H9 (cell line): Measurements from ENCODE around the gene NRG3. TPM values are rescaled to one million over a fixed set of nuclear protein-coding genes. Genes with fewer than 3 reads are reported as not detected.

Experiments used
- DNase-seq: peaks from one replicate; pipeline ENCODE4 v3.0.0-alpha.2; 2017
- H2AFZ ChIP-seq: one replicate; pipeline ENCODE4 v1.6.1; 2013; ENCODE audit warnings: mild to moderate bottlenecking, low read length, control low read depth, moderate library complexity
- H2AK5ac ChIP-seq: 2 replicates; pipeline ENCODE4 v1.6.1; 2013; ENCODE audit warnings: low read length, control low read depth, mixed read lengths; ENCODE audit not compliant: insufficient read length
- H2BK120ac ChIP-seq: one replicate; pipeline ENCODE4 v1.6.1; 2013; ENCODE audit warnings: low read depth, mild to moderate bottlenecking, low read length, control low read depth, inconsistent platforms; ENCODE audit not compliant: poor library complexity, severe bottlenecking
- H2BK12ac ChIP-seq: 2 replicates; pipeline ENCODE4 v1.6.1; 2013; ENCODE audit warnings: low read length, control low read depth, mixed read lengths, low read depth; ENCODE audit not compliant: insufficient read length
- H2BK15ac ChIP-seq: 2 replicates; pipeline ENCODE4 v1.6.1; 2013; ENCODE audit warnings: low read depth, low read length, control low read depth
- H2BK20ac ChIP-seq: one replicate; pipeline ENCODE4 v1.6.1; 2013; ENCODE audit warnings: low read depth, mild to moderate bottlenecking, low read length, control low read depth, inconsistent platforms; ENCODE audit not compliant: poor library complexity, severe bottlenecking
- H2BK5ac ChIP-seq: 2 replicates; pipeline ENCODE4 v1.6.1; 2013; ENCODE audit warnings: low read length, control low read depth, mixed read lengths; ENCODE audit not compliant: insufficient read length
- H3K14ac ChIP-seq: 2 replicates; pipeline ENCODE4 v1.6.1; 2013; ENCODE audit warnings: low read length, control low read depth; ENCODE audit not compliant: insufficient read depth
- H3K18ac ChIP-seq: 2 replicates; pipeline ENCODE4 v1.6.1; 2013; ENCODE audit warnings: low read depth, mild to moderate bottlenecking, mixed read lengths, low read length, control low read depth; ENCODE audit not compliant: insufficient read length
- H3K23ac ChIP-seq: 2 replicates; pipeline ENCODE4 v1.6.1; 2013; ENCODE audit warnings: low read length, control low read depth, mixed read lengths, low read depth; ENCODE audit not compliant: insufficient read length
- H3K23me2 ChIP-seq: 2 replicates; pipeline ENCODE4 v1.6.1; 2013; ENCODE audit warnings: low read depth, mild to moderate bottlenecking, mixed read lengths, low read length, control low read depth; ENCODE audit not compliant: insufficient read length, poor library complexity, severe bottlenecking
- H3K27ac ChIP-seq: 2 replicates; pipeline ENCODE4 v1.5.1; 2013; ENCODE audit warnings: low read length, control low read depth, mixed read lengths, low read depth; ENCODE audit not compliant: insufficient read length
- H3K27me3 ChIP-seq: 2 replicates; pipeline ENCODE4 v1.6.1; 2013; ENCODE audit warnings: low read length, control low read depth, inconsistent platforms; ENCODE audit not compliant: insufficient read depth
- H3K4ac ChIP-seq: 2 replicates; pipeline ENCODE4 v1.6.1; 2013; ENCODE audit warnings: low read depth, mild to moderate bottlenecking, control low read depth, inconsistent platforms, low read length, moderate library complexity
- H3K4me1 ChIP-seq: 2 replicates; pipeline ENCODE4 v1.6.1; 2013; ENCODE audit warnings: low read length, control low read depth, inconsistent platforms; ENCODE audit not compliant: insufficient read depth
- H3K4me2 ChIP-seq: 2 replicates; pipeline ENCODE4 v1.6.1; 2013; ENCODE audit warnings: low read length, control low read depth, mixed read lengths; ENCODE audit not compliant: insufficient read length, insufficient read depth
- H3K56ac ChIP-seq: 2 replicates; pipeline ENCODE4 v1.6.1; 2013; ENCODE audit warnings: low read depth, mild to moderate bottlenecking, mixed read lengths, low read length, control low read depth; ENCODE audit not compliant: insufficient read length
- H3K79me1 ChIP-seq: 2 replicates; pipeline ENCODE4 v1.6.1; 2013; ENCODE audit warnings: low read depth, mild to moderate bottlenecking, moderate library complexity, low read length, control low read depth, inconsistent platforms; ENCODE audit not compliant: insufficient read depth, poor library complexity, severe bottlenecking
- H3K79me2 ChIP-seq: 2 replicates; pipeline ENCODE4 v1.6.1; 2013; ENCODE audit warnings: low read length, control low read depth, inconsistent platforms; ENCODE audit not compliant: insufficient read depth
- H3K9ac ChIP-seq: 2 replicates; pipeline ENCODE4 v1.6.1; 2013; ENCODE audit warnings: low read length, control low read depth, mixed read lengths; ENCODE audit not compliant: insufficient read length; ENCODE audit errors: extremely low read depth
- H3K9me3 ChIP-seq: one replicate; pipeline ENCODE4 v1.6.1; 2013; ENCODE audit warnings: low read depth, low read length, inconsistent platforms; ENCODE audit not compliant: control insufficient read depth
- H3T11ph ChIP-seq: one replicate; pipeline ENCODE4 v1.6.1; 2013; ENCODE audit warnings: mild to moderate bottlenecking, low read length, control low read depth, inconsistent platforms
- H4K20me1 ChIP-seq: one replicate; pipeline ENCODE4 v1.6.1; 2013; ENCODE audit not compliant: control insufficient read depth, insufficient read length, insufficient read depth
- H4K5ac ChIP-seq: 2 replicates; pipeline ENCODE4 v1.6.1; 2013; ENCODE audit warnings: low read depth, mild to moderate bottlenecking, mixed read lengths, low read length, control low read depth; ENCODE audit not compliant: insufficient read length
- H4K8ac ChIP-seq: replicated peaks from 2 replicates; pipeline ENCODE4 v1.6.1; 2013; ENCODE audit warnings: low read length, control low read depth, mixed read lengths, low read depth; ENCODE audit not compliant: insufficient read length
- H4K91ac ChIP-seq: 2 replicates; pipeline ENCODE4 v1.6.1; 2013; ENCODE audit warnings: low read depth, mild to moderate bottlenecking, moderate library complexity, mixed read lengths, low read length, control low read depth; ENCODE audit not compliant: insufficient read length
- H3K27ac Mint-ChIP-seq, 3 experiments: 2 replicates in 2 of 3; 3 replicates in 1 of 3; pipeline ENCODE4 v1.8.0; 2020 to 2021; ENCODE audit warnings: mixed read lengths in 3 of 3, mild to moderate bottlenecking in 1 of 3, moderate library complexity in 1 of 3
- H3K27me3 Mint-ChIP-seq: 2 replicates; pipeline ENCODE4 v1.8.0; 2021; ENCODE audit warnings: low read depth, mild to moderate bottlenecking, moderate library complexity, mixed read lengths
- H3K36me3 Mint-ChIP-seq, 3 experiments: 2 replicates in 2 of 3; 3 replicates in 1 of 3; pipeline ENCODE4 v1.8.0; 2020 to 2021; ENCODE audit warnings: low read depth in 3 of 3, mixed read lengths in 3 of 3; ENCODE audit not compliant: insufficient read depth in 1 of 3
- H3K4me1 Mint-ChIP-seq, 2 experiments: 2 replicates each; pipeline ENCODE4 v1.8.0; 2020; ENCODE audit warnings: mixed read lengths in 2 of 2
- H3K4me3 Mint-ChIP-seq, 2 experiments: 2 replicates in 1 of 2; 3 replicates in 1 of 2; pipeline ENCODE4 v1.8.0; 2020 to 2021; ENCODE audit warnings: mild to moderate bottlenecking in 2 of 2, mixed read lengths in 2 of 2, moderate library complexity in 1 of 2
- H3K9me3 Mint-ChIP-seq, 2 experiments: 2 replicates in 1 of 2; 3 replicates in 1 of 2; pipeline ENCODE4 v1.8.0; 2020; ENCODE audit warnings: mild to moderate bottlenecking in 2 of 2, mixed read lengths in 2 of 2, moderate library complexity in 1 of 2
- WGBS: extraction: QIAGEN DNeasy Blood & Tissue Kit; methylation state at CpG from one replicate; pipeline ENCODE4 v1.1.7; 2013; ENCODE audit warnings: missing lambda C conversion rate, low lambda C conversion rate, mixed read lengths; ENCODE audit not compliant: insufficient read length; ENCODE audit errors: extremely low coverage; 5-methylcytosine and 5-hydroxymethylcytosine counted together
- total RNA-seq: library from RNA; stranded (reverse); gene quantifications from 2 replicates; pipeline ENCODE4 v1.2.1, GENCODE V29; 2021
- TF ChIP-seq, protein P1 (sequence below): fragments of 200-600 bp; sonication (generic); conservative IDR thresholded peaks from 3 replicates; pipeline ENCODE4 v1.8.0; 2021; ENCODE audit warnings: antibody characterized with exemption, mild to moderate bottlenecking

The NRG3 gene
- total RNA-seq, 1 experiment from 2014 or later = 1.6 TPM

DNA sequence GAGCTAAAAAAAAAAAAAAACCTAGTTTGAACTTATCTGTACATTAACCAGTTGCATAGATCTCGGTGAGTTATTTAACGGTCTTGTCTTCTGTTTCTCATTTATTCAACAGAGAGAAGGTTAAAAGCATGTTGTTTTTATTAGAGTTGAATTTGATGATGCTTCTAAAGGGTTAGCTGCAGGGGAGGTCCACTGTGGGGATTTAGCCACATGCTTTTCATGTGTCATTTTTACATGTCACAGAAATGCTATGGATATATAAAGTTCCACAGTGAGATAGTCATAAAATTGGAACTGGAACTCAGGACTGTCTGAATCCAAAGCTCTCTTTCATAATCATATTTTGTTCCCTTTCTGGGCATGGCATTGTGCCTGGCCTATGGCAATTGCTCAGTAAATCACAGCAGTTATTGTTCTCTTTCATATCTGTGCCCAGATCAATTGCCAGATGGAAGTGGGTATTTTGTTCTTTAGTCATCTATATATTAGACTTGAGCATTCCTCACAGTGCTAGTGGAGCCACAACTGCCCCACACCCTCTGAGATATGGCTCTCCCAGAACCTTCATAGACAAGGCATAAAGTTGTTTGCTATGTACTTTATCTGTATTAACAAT is 578.8 kb downstream of the NRG3 start:
- no peak overlapping the region for H3K23ac ChIP-seq
- no peak overlapping the region for H3K4ac ChIP-seq
- H3K18ac ChIP-seq = no peak overlapping the region
- no peak for DNase-seq
- no peak overlapping the region for H2BK5ac ChIP-seq
- no peaks in the 10 kb centered on the region for H3K36me3 Mint-ChIP-seq
- no peak overlapping the region for H2BK15ac ChIP-seq
- no peaks in the 10 kb centered on the region for H3K4me1 Mint-ChIP-seq
- H3K4me3 Mint-ChIP-seq = no peak overlapping the region
- H2AK5ac ChIP-seq = no peak overlapping the region
- H2BK12ac ChIP-seq = no peak overlapping the region
- no peak overlapping the region for H2BK20ac ChIP-seq
- no peaks in the 10 kb centered on the region for H3K27me3 ChIP-seq
- no peak overlapping the region for H3K27ac ChIP-seq
- H3K56ac ChIP-seq = no peak overlapping the region
- no peak overlapping the region for H3K9ac ChIP-seq
- H3K4me1 ChIP-seq = no peaks in the 10 kb centered on the region
- no peak overlapping the region for H3K4me2 ChIP-seq
- no CpG with 5 or more reads among the region's 2 CpGs for WGBS
- no peaks in the 10 kb centered on the region for H3K79me2 ChIP-seq
- no peak overlapping the region for H4K8ac ChIP-seq
- no peak overlapping the region for H2AFZ ChIP-seq
- no peak overlapping the region for H3T11ph ChIP-seq
- H3K79me1 ChIP-seq = no peaks in the 10 kb centered on the region
- no peaks in the 10 kb centered on the region for H3K9me3 Mint-ChIP-seq
- H4K20me1 ChIP-seq = no peaks in the 10 kb centered on the region
- H4K91ac ChIP-seq = no peak overlapping the region
- no peak overlapping the region for H3K14ac ChIP-seq
- no peak overlapping the region for H4K5ac ChIP-seq
- H3K23me2 ChIP-seq = no peaks in the 10 kb centered on the region
- H2BK120ac ChIP-seq = no peak overlapping the region
- H3K9me3 ChIP-seq = no peaks in the 10 kb centered on the region
- H3K27ac Mint-ChIP-seq = no peak overlapping the region
- no peaks in the 10 kb centered on the region for H3K27me3 Mint-ChIP-seq
- TF ChIP-seq, protein P1, sequence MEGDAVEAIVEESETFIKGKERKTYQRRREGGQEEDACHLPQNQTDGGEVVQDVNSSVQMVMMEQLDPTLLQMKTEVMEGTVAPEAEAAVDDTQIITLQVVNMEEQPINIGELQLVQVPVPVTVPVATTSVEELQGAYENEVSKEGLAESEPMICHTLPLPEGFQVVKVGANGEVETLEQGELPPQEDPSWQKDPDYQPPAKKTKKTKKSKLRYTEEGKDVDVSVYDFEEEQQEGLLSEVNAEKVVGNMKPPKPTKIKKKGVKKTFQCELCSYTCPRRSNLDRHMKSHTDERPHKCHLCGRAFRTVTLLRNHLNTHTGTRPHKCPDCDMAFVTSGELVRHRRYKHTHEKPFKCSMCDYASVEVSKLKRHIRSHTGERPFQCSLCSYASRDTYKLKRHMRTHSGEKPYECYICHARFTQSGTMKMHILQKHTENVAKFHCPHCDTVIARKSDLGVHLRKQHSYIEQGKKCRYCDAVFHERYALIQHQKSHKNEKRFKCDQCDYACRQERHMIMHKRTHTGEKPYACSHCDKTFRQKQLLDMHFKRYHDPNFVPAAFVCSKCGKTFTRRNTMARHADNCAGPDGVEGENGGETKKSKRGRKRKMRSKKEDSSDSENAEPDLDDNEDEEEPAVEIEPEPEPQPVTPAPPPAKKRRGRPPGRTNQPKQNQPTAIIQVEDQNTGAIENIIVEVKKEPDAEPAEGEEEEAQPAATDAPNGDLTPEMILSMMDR = no peak
